SU-DHL-6 (cell line): Measurements from ENCODE around the gene TMSB4X.

Experiments
- CTCF ChIP-seq: fragments of 200-600 bp; sonication (generic); IDR thresholded peaks from one replicate; pipeline ENCODE4 v1.5.1; 2017; ENCODE audit warnings: antibody characterized with exemption, mild to moderate bottlenecking, low read length, moderate library complexity; ENCODE audit not compliant: insufficient read depth, poor library complexity, severe bottlenecking
- EZH2phosphoT487 ChIP-seq: fragments of 200-600 bp; sonication (generic), shearing (Covaris generic); conservative IDR thresholded peaks from 2 replicates; pipeline ENCODE4 v1.6.1; 2018; ENCODE audit warnings: mild to moderate bottlenecking, antibody characterized with exemption, low read length, moderate library complexity, mixed read lengths

DNA sequence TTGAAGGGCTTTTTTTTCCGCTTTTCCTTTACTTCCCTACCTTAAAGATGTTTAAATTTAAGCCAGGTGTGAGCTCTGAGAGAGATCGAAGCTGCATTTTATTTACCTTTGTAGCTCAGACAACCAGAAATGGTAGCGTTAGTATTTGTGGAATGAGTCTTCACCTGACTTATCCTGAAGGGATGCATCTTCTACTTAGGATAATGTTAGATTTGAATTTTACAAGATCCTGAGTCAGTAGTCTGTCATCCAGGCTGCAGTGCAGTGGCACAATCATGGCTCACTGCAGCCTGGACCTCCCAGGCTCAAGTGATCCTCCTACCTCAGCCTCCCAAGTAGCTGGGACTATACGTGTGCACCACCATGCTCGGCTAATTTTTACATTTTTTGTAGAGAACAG lies 26.2 kb downstream of the TMSB4X start:
- no peak for TF ChIP-seq CTCF
- TF ChIP-seq EZH2phosphoT487, result no peak
